ENCODE measurements around the gene SLC12A3.

SLC12A3 gene

GRCh38 chr16:56844056-56844455, 21.0 kb upstream of the SLC12A3 start:
- TF ChIP-seq CTCF (IDR thresholded peaks at IDR 0.05; ENCODE audit: low read depth, low read length, missing control alignments) = no peak
- no peak overlapping the region for H3K4me3 ChIP-seq (ENCODE audit: low read depth, low read length)
- DNase-seq (ENCODE audit: low read depth) = no peak
- in situ Hi-C loops (cut with HindIII; ENCODE audit: low sequenced_read_pairs) = no loop called here

GRCh38 chr16:56847173-56847910, 17.7 kb upstream of the SLC12A3 start:
- in situ Hi-C loops (cut with HindIII; ENCODE audit: low sequenced_read_pairs) = no loop called here
- no peak for DNase-seq (ENCODE audit: low read depth)
- H3K4me3 ChIP-seq (ENCODE audit: low read depth, low read length) = no peak overlapping the region
- TF ChIP-seq CTCF (IDR thresholded peaks at IDR 0.05; ENCODE audit: low read depth, low read length, missing control alignments) = no peak

GRCh38 chr16:56848029-56848936, 16.7 kb upstream of the SLC12A3 start:
- TF ChIP-seq CTCF (IDR thresholded peaks at IDR 0.05; ENCODE audit: low read depth, low read length, missing control alignments) = no peak
- in situ Hi-C loops (cut with HindIII; ENCODE audit: low sequenced_read_pairs) = no loop called here
- no peak overlapping the region for H3K4me3 ChIP-seq (ENCODE audit: low read depth, low read length)
- DNase-seq (ENCODE audit: low read depth) = no peak

GRCh38 chr16:56848955-56849689, 15.9 kb upstream of the SLC12A3 start:
- peak; percentile 64 for DNase-seq (ENCODE audit: low read depth)
- H3K4me3 ChIP-seq (ENCODE audit: low read depth, low read length) = no peak overlapping the region
- in situ Hi-C loops (cut with HindIII; ENCODE audit: low sequenced_read_pairs) = no loop called here
- TF ChIP-seq CTCF (IDR thresholded peaks at IDR 0.05; ENCODE audit: low read depth, low read length, missing control alignments) = no peak

- in situ Hi-C loops (cut with HindIII; ENCODE audit: low sequenced_read_pairs) = no loop called here
- peak; percentile 72 for DNase-seq (ENCODE audit: low read depth)
- H3K4me3 ChIP-seq (ENCODE audit: low read depth, low read length) = no peak overlapping the region
- TF ChIP-seq CTCF (IDR thresholded peaks at IDR 0.05; ENCODE audit: low read depth, low read length, missing control alignments) = no peak
Measured at GRCh38 chr16:56849690-56850680, 15.0 kb upstream of the SLC12A3 start.

All from astrocyte of the cerebellum (primary cell).